Astrocyte (in vitro differentiated cells and primary cell): ENCODE measurements around the gene OSBPL6. TPM values are rescaled to one million over a fixed set of nuclear protein-coding genes. Genes with fewer than 3 reads are reported as not detected.

Source experiments
- DNase-seq: peaks from one replicate; pipeline ENCODE4 v3.0.0-alpha.2; 2010; ENCODE audit warnings: low read depth
- FAIRE-seq: peaks from 2 replicates; lab custom pipeline; 2011; peaks lifted over from hg19 to GRCh38; lab: Jason Lieb, UNC
- H2AFZ ChIP-seq: 2 replicates; pipeline ENCODE4 v1.6.0; 2012; ENCODE audit warnings: low read depth, low read length, inconsistent platforms
- H3K27ac ChIP-seq: 2 replicates; pipeline ENCODE4 v1.5.1; 2011; ENCODE audit warnings: low read depth, low read length, inconsistent platforms
- H3K27me3 ChIP-seq: 2 replicates; pipeline ENCODE4 v1.6.0; 2011; ENCODE audit warnings: low read length, inconsistent platforms; ENCODE audit not compliant: insufficient read depth
- H3K36me3 ChIP-seq: 2 replicates; pipeline ENCODE4 v1.5.1; 2011; ENCODE audit warnings: low read length, inconsistent platforms; ENCODE audit not compliant: insufficient read depth
- H3K4me1 ChIP-seq: 2 replicates; pipeline ENCODE4 v1.5.1; 2011; ENCODE audit warnings: low read length, inconsistent platforms; ENCODE audit not compliant: insufficient read depth
- H3K4me2 ChIP-seq: 2 replicates; pipeline ENCODE4 v1.6.0; 2012; ENCODE audit warnings: low read length, inconsistent platforms
- H3K4me3 ChIP-seq: 2 replicates; pipeline ENCODE4 v1.5.1; 2011; ENCODE audit warnings: low read depth, mild to moderate bottlenecking, low read length, inconsistent platforms; ENCODE audit not compliant: insufficient read depth
- H3K79me2 ChIP-seq: 2 replicates; pipeline ENCODE4 v1.6.0; 2012; ENCODE audit warnings: mild to moderate bottlenecking, low read length, inconsistent platforms; ENCODE audit not compliant: insufficient read depth
- H3K9ac ChIP-seq: 2 replicates; pipeline ENCODE4 v1.6.0; 2012; ENCODE audit warnings: mild to moderate bottlenecking, low read length, inconsistent platforms
- H3K9me3 ChIP-seq: 2 replicates; pipeline ENCODE4 v1.5.1; 2012; ENCODE audit warnings: low read depth, mild to moderate bottlenecking, low read length, inconsistent platforms; ENCODE audit not compliant: insufficient read depth
- H4K20me1 ChIP-seq: 2 replicates; pipeline ENCODE4 v1.6.0; 2012; ENCODE audit warnings: low read length, inconsistent platforms; ENCODE audit not compliant: insufficient read depth
- H3K27ac Mint-ChIP-seq: one replicate; pipeline ENCODE4 v1.8.0; 2021; ENCODE audit warnings: mild to moderate bottlenecking, mixed read lengths; ENCODE audit not compliant: unreplicated experiment
- H3K27me3 Mint-ChIP-seq: one replicate; pipeline ENCODE4 v1.8.0; 2021; ENCODE audit warnings: low read depth, mixed read lengths; ENCODE audit not compliant: unreplicated experiment
- H3K36me3 Mint-ChIP-seq: one replicate; pipeline ENCODE4 v1.8.0; 2021; ENCODE audit warnings: low read depth, mixed read lengths; ENCODE audit not compliant: unreplicated experiment
- H3K4me1 Mint-ChIP-seq: one replicate; pipeline ENCODE4 v1.8.0; 2021; ENCODE audit warnings: low read depth, mixed read lengths; ENCODE audit not compliant: unreplicated experiment
- H3K4me3 Mint-ChIP-seq: one replicate; pipeline ENCODE4 v1.8.0; 2021; ENCODE audit warnings: mild to moderate bottlenecking, moderate library complexity, mixed read lengths; ENCODE audit not compliant: unreplicated experiment
- H3K9me3 Mint-ChIP-seq: one replicate; pipeline ENCODE4 v1.8.0; 2021; ENCODE audit warnings: mild to moderate bottlenecking, mixed read lengths; ENCODE audit not compliant: unreplicated experiment
- CTCF ChIP-seq: IDR thresholded peaks from 2 replicates; pipeline ENCODE4 v1.5.1; 2011; ENCODE audit warnings: low read depth, mild to moderate bottlenecking, inconsistent platforms, low read length, moderate library complexity; ENCODE audit not compliant: insufficient read depth
- EZH2 ChIP-seq: IDR thresholded peaks from 2 replicates; pipeline ENCODE4 v1.6.1; 2012; ENCODE audit warnings: mild to moderate bottlenecking, low read length, inconsistent platforms; ENCODE audit not compliant: insufficient read depth
- total RNA-seq: library from RNA; stranded (reverse); gene quantifications from 2 replicates; pipeline ENCODE4 v1.2.1, GENCODE V29; 2021

Gene OSBPL6
- total RNA-seq, 1 donor from 2014 or later = 13.4 TPM

- no peaks in the 10 kb centered on the region for H3K79me2 ChIP-seq
- H3K9ac ChIP-seq = no peak overlapping the region
- peaks cover 15% of the 10 kb centered on the region for H3K36me3 Mint-ChIP-seq
- no peaks in the 10 kb centered on the region for H3K4me1 Mint-ChIP-seq
- TF ChIP-seq CTCF (no peak), EZH2 (no peak)
- H3K4me2 ChIP-seq = no peak overlapping the region
- H3K36me3 ChIP-seq = peaks cover 9% of the 10 kb centered on the region
- DNase-seq = no peak
- no peak overlapping the region for H3K27ac Mint-ChIP-seq
- no peak for FAIRE-seq
- H3K9me3 ChIP-seq = no peaks in the 10 kb centered on the region
- H4K20me1 ChIP-seq = no peaks in the 10 kb centered on the region
- no peaks in the 10 kb centered on the region for H3K4me1 ChIP-seq
- H2AFZ ChIP-seq = no peak overlapping the region
- H3K4me3 ChIP-seq = no peak overlapping the region
- no peak overlapping the region for H3K27ac ChIP-seq
- no peaks in the 10 kb centered on the region for H3K9me3 Mint-ChIP-seq
- H3K27me3 Mint-ChIP-seq = no peaks in the 10 kb centered on the region
- H3K27me3 ChIP-seq = no peaks in the 10 kb centered on the region
- no peak overlapping the region for H3K4me3 Mint-ChIP-seq
Measured at GRCh38 chr2:178380763-178381162, 186.5 kb downstream of the OSBPL6 start.

- Histone ChIP-seq H3K36me3 (peaks cover 8% of the 10 kb centered on the region), H3K27me3 (no peaks in the 10 kb centered on the region), H3K4me3 (no peak overlapping the region), H3K27ac (no peak overlapping the region), H3K4me2 (no peak overlapping the region), H3K4me1 (no peaks in the 10 kb centered on the region), H4K20me1 (no peaks in the 10 kb centered on the region), H3K9me3 (no peaks in the 10 kb centered on the region), H2AFZ (no peak overlapping the region), H3K79me2 (no peaks in the 10 kb centered on the region), H3K9ac (no peak overlapping the region)
- no peaks in the 10 kb centered on the region for H3K9me3 Mint-ChIP-seq
- DNase-seq = no peak
- no peaks in the 10 kb centered on the region for H3K27me3 Mint-ChIP-seq
- TF ChIP-seq CTCF (no peak), EZH2 (no peak)
- peaks cover 11% of the 10 kb centered on the region for H3K36me3 Mint-ChIP-seq
- peaks cover 2% of the 10 kb centered on the region for H3K4me1 Mint-ChIP-seq
- FAIRE-seq = no peak
- H3K27ac Mint-ChIP-seq = no peak overlapping the region
- H3K4me3 Mint-ChIP-seq = no peak overlapping the region
Measured at GRCh38 chr2:178383718-178384117, 189.4 kb downstream of the OSBPL6 start.

GRCh38 chr2:178385595-178386148 is 191.4 kb downstream of the OSBPL6 start:
- H3K4me1 ChIP-seq = no peaks in the 10 kb centered on the region
- H3K36me3 ChIP-seq = peaks cover 8% of the 10 kb centered on the region
- no peaks in the 10 kb centered on the region for H3K27me3 ChIP-seq
- Mint-ChIP-seq H3K36me3 (peaks cover 11% of the 10 kb centered on the region), H3K27ac (no peak overlapping the region), H3K4me3 (no peak overlapping the region), H3K4me1 (peaks cover 2% of the 10 kb centered on the region), H3K27me3 (no peaks in the 10 kb centered on the region), H3K9me3 (no peaks in the 10 kb centered on the region)
- H3K79me2 ChIP-seq = no peaks in the 10 kb centered on the region
- H3K9me3 ChIP-seq = no peaks in the 10 kb centered on the region
- no peak overlapping the region for H3K9ac ChIP-seq
- no peaks in the 10 kb centered on the region for H4K20me1 ChIP-seq
- H3K27ac ChIP-seq = no peak overlapping the region
- DNase-seq = no peak
- H3K4me2 ChIP-seq = no peak overlapping the region
- no peak for FAIRE-seq
- TF ChIP-seq CTCF (no peak), EZH2 (no peak)
- H3K4me3 ChIP-seq = no peak overlapping the region
- H2AFZ ChIP-seq = no peak overlapping the region
